ENCODE results near the gene TIMP2. TPM values are rescaled to one million over a fixed set of nuclear protein-coding genes. Genes with fewer than 3 reads are reported as not detected.

Gene TIMP2
- total and polyA plus RNA-seq, 2 donors (not counting 3 experiments of a cell fraction or from before 2014, with no cell fraction given): 138 to 318 TPM

- ChIA-PET CTCF (interaction anchor here (1.0 to 5.4 kb wide), 5 partner anchors 11 to 68 kb away, joined by 3 to 29 read pairs (median 3); no protein-coding TSS in a partner anchor), POLR2A (interaction anchor here (1.0 to 1.5 kb wide), 3 partner anchors 11 to 72 kb away, joined by 4 read pairs; no protein-coding TSS in a partner anchor)
- no TSS peak for BruUV-seq (replicated peaks)
- H3K4me3 ChIP-seq (replicated peaks in 1 of 3; ENCODE audit: insufficient read depth in 1 of 3, low read depth in 1 of 3, low read length in 3 of 3): peak overlapping the region in 2 of 3 experiments; percentile 16 to 25
- no peaks in the 10 kb centered on the region for H3K27me3 ChIP-seq (ENCODE audit: control insufficient read depth in 2 of 2, insufficient read depth in 2 of 2, low read length in 2 of 2)
- dilution Hi-C loops (cut with MboI; ENCODE audit: extremely low pct_ligation_motif_present, low sequenced_read_pairs): no loop called here
- intact Hi-C loops (cut with micrococcal nuclease): loop anchor here (1.0 to 5.0 kb wide), 8 partner anchors 9 to 977 kb away; partner anchors contain the start of genes TIMP2, TNRC6C and USP36
- no peaks in the 10 kb centered on the region for H3K79me2 ChIP-seq (ENCODE audit: control insufficient read depth, insufficient read depth, low read length)
- H3K9me3 ChIP-seq (replicated peaks; ENCODE audit: control insufficient read depth, insufficient read depth, low read length): no peaks in the 10 kb centered on the region
- H3K27ac ChIP-seq (ENCODE audit: insufficient read depth, low read depth, low read length): peak overlapping the region; percentile 93
- no peaks in the 10 kb centered on the region for H3K36me3 ChIP-seq (ENCODE audit: control insufficient read depth in 2 of 2, extremely low read depth in 1 of 2, insufficient read depth in 2 of 2, low read length in 2 of 2)
- FAIRE-seq (no peak), DNase-seq (ENCODE audit: low read depth, low spot score) (peak; percentile 96)
- peak overlapping the region; percentile 59 for H3K4me2 ChIP-seq (ENCODE audit: insufficient read depth, low read length)
- H3K4me1 ChIP-seq (ENCODE audit: control insufficient read depth, extremely low read depth, insufficient read depth, low read length): peaks cover 30% of the 10 kb centered on the region
- H2AFZ ChIP-seq (ENCODE audit: low read depth, low read length): peak overlapping the region; percentile 41
- peak overlapping the region; percentile 78 for H3K9ac ChIP-seq (replicated peaks; ENCODE audit: extremely low read depth, insufficient read depth, low read length)
- no peaks in the 10 kb centered on the region for H4K20me1 ChIP-seq (replicated peaks; ENCODE audit: control insufficient read depth, extremely low read depth, insufficient read depth, low read length)
- TF ChIP-seq JUN (IDR thresholded peaks at IDR 0.05; ENCODE audit: borderline replicate concordance, insufficient read depth, insufficient read length, low read depth) (peak; percentile 59), POLR2A (IDR thresholded peaks at IDR 0.05; ENCODE audit: low read depth, low read length) (peak; percentile 55), POLR2AphosphoS5 (IDR thresholded peaks at IDR 0.05; ENCODE audit: insufficient read depth, low read depth, low read length) (peak; percentile 57), EZH2 (IDR thresholded peaks at IDR 0.05; ENCODE audit: borderline replicate concordance, low read depth, low read length, severe bottlenecking) (no peak)
- H3K9me1 ChIP-seq (replicated peaks; ENCODE audit: control insufficient read depth, extremely low read depth, insufficient read depth, low read length): no peaks in the 10 kb centered on the region
These were observed 8.9 kb upstream of the TIMP2 start for GRCh38 chr17:78933959-78934568.
